Activated naive CD4-positive, alpha-beta T cell (primary cell): Measurements from ENCODE around the gene PKP4.

Experiments
- DNase-seq, 4 experiments: peaks; one replicate each; lab custom pipeline; 2025; lab: John Stamatoyannopoulos, UW

Gene PKP4

DNA sequence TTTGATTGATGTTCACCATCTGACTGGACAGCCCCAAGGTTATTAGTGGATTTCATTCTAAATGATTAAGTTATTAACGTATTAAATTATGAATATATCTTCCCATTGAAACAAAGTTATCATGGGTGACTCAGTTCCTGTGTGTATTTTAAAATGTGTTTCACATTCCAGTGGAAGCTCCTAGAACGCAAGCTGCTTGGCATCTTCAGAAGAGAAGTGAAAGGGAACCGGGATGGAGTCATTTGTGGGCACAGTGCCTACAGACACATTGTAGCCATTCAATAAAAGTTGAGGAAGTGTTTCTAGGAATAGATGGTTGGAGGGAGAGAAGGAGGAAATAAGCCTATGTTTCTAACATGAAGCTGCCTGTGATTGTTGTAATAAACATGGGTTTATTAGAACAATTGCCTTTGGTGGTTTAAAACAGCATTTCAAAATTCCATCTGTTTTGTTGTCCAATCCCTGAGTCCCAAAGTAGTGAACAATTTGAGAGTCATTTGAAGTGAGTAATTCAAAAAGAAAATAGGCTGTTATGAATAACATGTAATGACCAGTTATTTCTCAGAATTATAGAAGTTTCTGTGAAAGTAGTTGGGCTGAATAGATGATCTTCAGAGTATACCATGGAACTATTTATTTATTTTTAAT is 143.5 kb downstream of the PKP4 start:
- DNase-seq, result no peak

DNA sequence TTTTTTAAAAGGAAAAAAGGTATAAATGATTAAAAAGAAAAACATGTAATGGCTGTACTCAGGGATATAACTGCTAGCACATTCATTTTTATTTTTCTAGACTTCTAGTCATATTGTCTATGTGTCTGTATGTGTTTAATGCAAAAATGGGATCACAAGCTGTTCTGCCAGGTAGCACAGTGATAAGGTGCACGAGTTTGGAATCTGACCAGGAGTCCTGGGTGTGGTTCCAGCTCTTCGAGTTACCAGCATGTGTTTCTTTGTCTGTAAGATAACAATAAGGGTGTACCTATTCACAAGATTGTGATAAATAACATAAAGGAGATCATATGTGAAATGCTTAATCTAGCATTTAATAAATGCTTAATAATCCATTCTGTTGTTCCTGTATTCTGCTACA is 145.3 kb downstream of the PKP4 start:
- no peak for DNase-seq

DNA sequence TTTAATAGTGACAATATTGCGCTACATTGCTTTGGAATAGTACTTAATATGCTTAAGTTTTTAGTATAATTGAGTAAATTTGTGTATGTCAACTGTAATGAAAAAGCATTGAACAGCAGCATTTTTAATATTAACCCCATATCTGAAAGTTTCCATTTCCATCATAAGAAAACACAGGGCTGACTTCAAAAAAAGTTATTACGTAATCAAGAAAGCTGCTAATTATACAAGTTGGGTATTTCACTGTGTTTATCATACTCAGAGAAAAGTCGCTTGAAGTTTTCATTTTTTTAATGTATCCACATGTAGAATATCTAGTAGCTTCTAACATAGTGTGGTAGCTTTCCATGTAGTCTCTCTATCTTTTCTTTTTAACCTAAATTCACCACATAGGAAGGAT is 146.5 kb downstream of the PKP4 start:
- no peak for DNase-seq

DNA sequence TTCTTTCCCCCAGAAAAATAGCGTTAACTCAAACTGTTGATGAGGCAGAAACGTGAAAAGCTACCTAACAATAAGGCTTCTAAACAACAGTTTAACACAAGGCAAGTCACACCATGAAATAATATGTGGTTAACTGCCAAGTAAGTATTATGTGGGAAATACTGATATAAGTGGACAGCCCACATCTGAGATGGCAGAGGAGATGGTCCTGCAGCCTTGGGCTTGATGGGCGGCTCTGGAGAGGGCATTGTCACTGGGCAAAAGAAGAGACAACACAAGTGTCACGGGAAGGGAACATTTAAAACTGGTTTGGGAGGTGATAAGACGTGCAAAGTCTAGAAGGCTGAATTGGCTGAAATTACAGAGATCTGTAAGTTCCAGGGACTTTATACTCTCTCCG is 147.2 kb downstream of the PKP4 start:
- DNase-seq, result no peak

DNA sequence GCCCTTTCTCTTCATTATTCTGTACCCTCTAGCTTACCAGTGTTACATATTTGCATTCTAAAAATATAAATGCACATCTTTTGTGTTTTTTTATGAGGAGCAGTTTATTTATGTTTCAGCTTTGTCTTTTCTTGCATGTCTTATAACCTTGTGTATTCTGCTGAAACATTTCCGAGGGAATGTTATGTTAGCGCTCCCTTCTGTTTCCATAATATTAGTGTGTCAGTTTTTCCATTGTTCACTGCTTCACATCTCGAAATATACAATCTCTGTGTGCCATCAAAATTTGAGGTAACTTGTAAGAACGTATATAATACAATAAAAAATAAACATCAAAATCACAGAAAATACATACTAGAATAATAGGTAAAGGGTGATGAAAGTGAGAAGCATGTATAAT is 153.3 kb downstream of the PKP4 start:
- DNase-seq, result no peak

DNA sequence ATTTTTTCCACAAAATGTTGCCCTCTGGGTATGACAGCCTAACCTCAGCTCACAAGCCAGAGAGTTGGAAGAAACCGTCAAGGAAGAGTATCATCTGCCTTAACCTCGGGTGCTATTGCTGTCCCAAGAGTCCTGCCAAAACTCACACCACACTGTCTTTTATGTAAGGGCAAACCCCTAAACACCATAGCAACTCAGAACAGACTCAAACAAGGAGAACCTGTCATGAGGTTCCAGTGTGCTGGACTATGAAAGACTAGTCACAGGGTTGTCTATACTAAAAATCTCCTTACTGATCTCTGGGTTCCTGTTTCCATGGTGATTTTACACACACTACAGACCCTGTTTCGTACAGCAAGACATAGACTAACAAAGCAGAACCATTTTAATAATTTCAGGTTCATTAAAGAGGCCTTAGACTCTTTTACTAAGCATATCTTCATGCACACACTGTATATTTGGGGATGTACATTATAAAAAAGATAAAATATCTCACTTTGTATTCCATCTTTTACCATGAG is 159.8 kb downstream of the PKP4 start:
- DNase-seq, result no peak

DNA sequence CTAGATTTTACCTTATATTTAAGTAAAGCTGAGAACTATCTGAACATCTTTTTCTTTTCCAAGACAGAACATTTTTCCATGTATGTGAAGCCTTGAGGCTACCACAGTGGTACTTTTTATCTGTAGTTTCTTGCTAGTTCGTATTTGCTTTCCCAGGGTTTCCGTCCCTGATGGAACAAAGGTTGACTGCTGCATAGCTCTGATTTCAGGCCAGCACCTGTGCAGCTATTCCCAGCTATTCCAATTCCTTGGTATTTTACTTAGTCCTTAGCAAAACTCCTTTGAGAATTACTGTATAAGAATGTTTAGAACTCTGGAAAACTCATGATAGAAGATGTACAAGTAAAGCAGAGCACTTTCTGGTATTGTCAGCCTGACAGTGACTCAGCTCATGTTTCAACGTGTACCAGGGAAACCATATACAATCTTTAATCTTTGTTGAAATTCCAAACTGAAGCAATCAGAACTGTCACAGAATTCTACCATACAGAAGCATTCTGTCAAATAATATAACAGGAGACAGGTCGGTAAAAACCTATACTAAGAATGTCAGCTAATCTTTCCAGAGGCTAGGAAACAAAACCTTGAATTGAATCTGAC is 162.2 kb downstream of the PKP4 start:
- no peak for DNase-seq

DNA sequence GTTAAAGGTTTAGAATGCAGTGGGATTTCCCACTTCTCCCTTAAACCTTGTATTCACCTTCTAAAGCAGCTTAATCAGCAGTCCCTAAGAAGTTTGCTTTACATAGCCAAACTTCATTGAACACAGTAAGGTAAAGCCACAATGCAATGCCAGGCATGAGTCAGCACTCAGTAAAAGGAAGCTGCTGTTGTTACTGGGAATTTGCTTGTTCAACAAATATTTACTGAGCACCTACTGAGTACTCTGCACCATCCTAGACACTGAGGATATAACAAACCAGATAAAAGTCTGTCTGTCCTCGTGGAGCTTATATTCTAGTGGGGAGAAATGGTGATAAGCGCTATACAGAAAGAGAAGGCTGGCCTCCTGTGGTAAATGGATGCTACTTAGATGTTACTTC is 162.7 kb downstream of the PKP4 start:
- DNase-seq, result no peak

DNA sequence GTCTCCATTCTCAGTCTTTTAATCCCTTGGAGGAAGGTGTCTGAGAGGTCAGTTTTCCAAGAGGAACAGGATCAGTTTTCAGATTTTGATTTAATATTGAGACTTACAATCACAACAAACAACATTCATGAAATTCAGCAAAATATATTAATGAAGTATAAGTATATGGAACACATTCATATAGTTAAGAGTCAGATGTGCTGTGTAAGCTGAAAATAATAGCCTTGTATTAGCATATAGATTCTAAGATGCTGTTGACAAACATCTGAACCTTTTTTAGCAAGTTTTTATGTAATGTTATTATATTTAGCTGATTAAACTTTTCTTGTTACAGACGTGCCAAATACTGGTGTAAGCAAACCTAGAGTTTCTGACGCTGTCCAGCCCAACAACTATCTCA is 163.9 kb downstream of the PKP4 start:
- DNase-seq, result no peak

DNA sequence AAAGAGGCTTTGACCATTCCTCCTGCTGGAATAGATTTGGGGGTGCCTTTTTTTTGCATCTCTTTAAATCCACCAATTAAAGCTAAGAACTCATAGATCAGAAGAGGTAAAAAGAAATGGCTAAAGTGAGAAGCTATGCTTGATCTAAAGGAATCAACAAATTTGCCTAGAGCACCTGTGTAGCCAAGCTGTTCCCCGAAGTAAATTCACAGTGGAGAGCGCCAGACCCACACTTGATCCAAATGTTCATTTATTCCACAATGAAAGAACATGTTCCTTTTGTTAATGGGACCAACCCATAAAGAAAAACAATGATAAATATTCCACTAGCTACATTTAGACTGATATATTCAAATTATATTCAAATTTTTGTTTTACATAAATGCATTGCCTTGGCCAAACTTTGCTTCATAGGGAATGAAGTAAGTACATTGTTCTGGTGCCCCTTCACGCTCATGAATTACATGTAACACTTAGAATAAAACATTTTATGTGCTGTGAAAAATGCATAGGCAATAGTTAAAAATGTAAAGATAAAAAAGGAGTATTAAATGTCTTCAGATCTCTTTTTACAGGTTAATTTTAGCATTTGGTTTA is 167.4 kb downstream of the PKP4 start:
- no peak for DNase-seq

DNA sequence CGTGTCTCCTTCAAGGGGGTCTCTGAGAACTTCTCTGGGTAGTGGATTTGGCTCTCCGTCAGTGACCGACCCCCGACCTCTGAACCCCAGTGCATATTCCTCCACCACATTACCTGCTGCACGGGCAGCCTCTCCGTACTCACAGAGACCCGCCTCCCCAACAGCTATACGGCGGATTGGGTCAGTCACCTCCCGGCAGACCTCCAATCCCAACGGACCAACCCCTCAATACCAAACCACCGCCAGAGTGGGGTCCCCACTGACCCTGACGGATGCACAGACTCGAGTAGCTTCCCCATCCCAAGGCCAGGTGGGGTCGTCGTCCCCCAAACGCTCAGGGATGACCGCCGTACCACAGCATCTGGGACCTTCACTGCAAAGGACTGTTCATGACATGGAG is 168.2 kb downstream of the PKP4 start:
- no peak for DNase-seq

DNA sequence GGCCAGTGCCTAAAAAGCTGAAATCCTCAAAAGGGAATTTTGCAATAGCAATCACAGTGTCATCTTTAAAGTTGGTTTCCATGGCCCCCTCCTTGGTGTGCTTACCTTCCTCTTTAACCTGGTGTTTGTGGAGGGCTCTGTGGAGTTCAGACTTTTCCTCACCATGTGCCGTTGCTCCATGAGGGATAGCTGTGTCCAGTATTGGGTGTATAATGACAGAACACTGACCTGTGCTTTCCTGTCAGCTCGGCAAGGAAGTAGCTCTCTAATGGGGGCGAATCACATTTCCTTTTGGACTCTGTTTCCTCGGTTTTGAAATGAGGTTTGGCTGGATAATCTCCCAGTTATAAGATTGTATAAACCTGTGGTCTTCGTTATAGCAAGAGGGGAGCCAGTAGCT is 172.4 kb downstream of the PKP4 start:
- no peak for DNase-seq

DNA sequence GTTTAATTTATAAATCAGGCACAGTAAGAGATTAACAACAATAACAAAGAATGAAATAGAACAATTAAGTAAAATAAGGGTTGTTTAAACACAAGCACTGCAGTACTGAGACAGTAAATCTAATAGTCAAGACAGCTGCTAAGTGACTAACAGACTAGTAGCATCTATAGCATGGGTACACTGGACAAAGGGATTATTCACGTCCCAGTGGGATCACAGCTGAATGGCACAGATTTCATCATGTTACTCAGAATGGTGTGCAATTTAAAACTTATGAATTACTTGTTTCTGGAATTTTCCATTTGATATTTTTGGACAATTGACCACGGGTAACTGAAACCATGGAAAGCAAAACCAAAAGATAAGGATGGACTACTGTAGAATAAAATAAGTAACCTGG is 176.5 kb downstream of the PKP4 start:
- DNase-seq, result no peak

DNA sequence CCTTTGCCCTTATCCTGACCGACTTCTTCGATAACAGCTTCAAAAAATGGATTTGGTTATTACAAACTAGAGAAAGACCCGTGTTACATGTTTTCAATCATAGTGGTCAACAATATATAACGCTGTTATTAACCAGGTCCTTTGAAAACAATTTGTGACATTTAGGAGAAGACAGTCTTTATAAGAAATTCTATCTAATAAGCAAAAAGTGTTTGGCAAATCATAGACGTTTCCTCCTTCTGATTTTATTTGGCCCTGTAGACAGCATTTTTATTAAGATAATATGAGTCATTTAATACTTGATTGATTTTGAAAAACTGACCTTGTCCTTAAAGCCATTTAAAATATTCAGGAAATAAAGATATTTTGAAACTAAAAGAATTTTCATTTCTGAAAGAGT is 177.9 kb downstream of the PKP4 start:
- DNase-seq, result no peak

DNA sequence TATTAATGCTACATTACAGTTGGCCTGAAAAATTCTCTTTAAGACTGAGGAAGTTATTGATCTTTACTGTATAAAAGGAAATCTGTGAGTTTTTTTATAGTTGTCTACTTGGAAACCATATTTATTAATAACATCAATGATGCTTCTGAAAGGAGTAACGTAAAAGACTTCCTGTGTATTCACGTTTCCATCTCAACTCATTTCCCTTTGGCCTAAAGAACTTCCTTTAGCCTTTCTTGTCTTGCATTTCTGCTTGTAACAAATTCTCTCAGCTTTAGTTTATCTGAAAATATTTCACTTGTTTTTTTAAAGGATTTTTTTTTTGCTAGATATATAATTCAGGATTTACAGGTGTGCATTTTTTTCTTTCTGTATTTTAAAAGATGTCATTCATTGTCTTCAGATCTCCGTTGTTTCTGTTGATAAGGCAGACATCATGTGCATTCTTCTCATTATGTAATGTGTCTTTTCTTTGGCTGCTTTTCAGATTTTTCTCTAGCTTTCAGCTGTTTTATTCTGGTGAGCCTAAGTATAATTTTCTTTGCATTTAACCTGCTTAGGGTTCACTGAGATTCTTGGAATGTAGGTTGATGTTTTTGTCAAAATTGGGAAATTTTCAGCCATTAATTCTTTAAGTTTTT is 179.3 kb downstream of the PKP4 start:
- no peak for DNase-seq

DNA sequence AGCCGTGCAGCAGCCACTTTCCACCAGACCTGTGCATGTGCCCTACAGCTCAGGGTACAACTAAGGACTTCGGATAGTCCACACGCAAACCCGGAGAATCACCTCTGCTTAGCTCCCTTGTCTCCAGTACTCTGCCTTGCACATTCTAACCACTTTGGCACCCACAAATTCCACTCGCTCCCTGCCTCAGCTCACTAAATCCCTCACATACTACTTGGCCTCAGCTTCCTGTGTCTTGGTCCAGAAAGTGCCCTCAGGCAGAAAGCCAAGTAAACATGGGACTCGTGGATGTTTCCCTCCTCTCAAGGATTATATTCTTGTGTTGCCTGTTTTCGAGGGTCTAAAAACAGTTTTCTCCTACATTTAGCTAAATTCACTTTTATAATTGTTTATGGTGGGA is 180.6 kb downstream of the PKP4 start:
- no peak for DNase-seq

DNA sequence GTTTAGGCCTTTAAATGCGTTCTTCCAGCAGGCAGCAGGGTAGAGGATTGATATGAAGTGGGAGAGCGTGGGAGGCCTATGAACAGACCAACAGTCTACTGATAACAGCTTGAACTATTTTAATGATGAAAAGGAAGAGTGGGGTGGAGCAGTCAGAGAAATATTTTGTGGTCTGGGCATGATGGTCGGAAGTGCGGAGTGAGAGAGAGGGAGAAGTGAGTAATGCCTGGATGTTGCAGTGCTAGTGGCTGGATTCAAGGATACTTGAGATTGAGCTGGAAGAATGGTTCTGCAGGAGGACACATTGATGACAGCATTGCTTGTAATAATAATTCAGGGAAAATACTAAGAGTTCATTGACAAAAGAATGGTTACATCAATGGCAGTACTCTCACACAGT is 187.4 kb downstream of the PKP4 start:
- no peak for DNase-seq

DNA sequence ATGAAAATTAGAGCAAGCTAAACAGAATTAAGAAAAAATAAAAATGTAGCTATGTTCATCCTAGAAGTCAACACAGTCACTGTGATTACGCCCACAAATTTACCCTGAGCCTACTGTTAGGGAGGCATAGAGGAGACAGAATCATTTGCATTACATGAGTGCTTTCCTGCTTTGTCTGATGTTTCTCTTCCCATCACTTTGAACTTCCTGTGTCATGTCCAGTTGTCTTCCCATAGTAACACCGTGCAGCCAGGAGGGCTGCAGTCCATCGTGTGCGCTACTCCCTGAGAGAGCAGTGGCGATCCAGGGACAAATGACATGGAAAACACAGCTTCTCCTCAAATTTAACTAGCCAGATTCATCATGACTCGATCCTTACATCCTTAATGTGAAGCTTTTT is 188.5 kb downstream of the PKP4 start:
- no peak for DNase-seq

DNA sequence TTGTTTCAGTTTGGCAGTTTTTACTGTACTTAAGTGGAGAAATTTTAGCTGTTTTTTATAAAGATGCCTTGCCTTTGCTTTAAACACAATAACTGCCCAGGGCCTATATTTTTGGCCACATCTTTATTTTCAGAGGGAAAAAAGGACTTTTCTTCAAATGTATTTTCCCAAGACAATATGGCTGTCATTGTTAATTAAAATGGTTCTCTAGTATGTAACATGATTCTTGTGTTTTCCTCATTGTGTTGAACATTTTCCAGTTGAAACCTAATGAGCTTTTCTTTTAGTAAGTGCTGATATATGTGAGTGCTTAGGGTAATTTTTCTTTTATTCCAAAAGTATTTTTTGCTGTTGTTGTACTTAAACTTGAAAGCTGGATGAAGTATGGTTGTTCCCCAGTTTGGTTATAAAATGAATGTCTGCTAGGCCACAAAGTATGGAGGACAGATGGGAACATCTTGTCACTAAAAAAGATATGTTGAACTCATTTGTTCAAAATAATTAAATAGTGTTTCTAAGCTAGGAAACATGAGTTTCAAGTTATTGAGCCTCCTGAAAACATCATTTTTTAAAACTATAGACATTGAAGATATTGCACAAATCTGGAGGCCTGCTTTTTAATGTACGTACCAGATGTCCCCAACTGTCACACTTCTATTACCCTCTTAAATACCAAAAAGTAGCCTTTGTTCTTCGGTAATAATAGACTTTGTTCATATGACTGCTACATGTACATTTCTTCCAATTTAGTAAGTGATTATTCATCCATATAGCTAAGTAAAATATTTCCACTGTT is 190.9 kb downstream of the PKP4 start:
- DNase-seq, result no peak

DNA sequence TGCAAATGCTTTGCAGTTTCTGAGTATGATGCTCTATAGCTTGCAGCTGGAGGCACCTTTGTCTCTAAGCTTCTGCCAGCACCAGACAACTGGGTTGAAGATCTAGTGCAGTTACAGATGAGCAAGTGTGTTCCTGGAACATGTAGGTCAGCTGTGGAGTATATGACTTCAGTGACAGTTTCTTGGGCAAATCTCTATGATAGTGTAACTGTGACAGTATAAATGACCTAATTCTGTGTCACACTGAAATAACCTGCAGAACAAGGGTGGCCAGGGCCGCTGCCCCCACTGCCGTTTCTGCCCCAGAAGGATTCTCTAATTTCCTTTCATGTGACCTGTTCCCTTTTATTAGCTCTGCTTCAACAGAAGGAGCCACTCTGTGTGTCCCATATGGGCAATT is 193.1 kb downstream of the PKP4 start:
- DNase-seq, result no peak

DNA sequence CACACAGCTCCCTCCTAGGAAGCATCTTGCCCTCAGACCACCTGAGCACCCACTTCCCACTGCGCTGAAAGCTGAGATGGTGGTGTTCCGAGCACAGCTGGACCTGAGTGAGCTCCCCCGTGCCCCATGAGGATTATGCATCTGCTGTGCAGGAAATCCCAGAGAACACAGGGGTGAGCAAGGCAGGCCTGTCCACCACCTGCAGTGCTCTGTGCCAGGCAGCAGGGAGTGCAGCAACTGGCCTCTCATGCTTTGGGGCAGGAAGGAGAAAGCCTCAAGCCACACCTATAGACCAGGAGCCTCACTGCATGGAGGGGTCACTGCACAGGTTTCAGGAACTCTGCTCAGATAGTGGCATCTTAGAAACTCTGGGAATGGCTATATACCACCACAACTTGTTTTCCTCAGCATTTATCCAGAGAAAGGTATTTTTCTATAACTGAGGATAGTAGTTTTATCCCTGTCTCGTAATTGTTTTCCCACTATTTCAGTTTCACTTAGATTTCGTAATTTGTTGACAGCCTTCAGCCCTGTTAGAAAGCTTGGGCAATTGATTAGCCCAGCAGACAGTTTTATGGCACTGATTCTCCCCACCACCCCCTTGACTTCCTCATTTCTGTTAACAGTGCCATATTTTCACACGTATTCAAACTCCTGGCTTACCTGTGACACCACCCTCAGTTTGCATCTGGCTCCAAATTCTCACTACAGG is 194.1 kb downstream of the PKP4 start:
- no peak for DNase-seq
